ENCODE measurements around the gene CYB5R4.
A peak's percentile ranks its signal among the peaks of the same experiment; 100 is the strongest.
"Not testable (repeated sequence)": the region's sequence is repeated elsewhere in the genome, so short reads cannot be mapped to it uniquely, and the experiment has no call there.

The CYB5R4 gene

DNA sequence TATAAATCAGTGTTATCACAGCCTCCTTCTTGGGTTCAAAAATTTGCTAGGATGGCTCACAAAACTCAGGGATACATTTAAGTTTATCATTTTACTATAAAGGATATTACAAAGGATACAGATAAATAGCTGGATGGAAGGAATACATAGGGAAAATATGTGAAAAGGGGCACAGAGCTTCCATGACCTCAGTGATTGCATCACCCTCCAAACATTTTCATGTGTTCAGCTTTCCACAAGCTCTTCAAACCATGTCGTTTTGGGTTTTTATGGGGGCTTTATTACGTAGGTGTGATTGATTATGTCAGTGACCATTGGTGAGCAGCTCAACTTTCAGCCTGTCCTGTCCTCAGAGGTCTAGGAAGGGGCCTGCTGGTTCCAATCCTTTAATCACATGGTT lies 68.0 kb downstream of the CYB5R4 start:
- no peak overlapping the region for H3K4me3 ChIP-seq (ENCODE audit: low read depth, low read length)
- ChIA-PET POLR2A (no interaction called here), CTCF (interaction anchor here (0.6 kb wide), 1 partner anchor 98 kb away, joined by 3 read pairs; no protein-coding TSS in a partner anchor)
- DNase-seq (ENCODE audit: low read depth, low spot score), result no peak
- TF ChIP-seq, protein P1, sequence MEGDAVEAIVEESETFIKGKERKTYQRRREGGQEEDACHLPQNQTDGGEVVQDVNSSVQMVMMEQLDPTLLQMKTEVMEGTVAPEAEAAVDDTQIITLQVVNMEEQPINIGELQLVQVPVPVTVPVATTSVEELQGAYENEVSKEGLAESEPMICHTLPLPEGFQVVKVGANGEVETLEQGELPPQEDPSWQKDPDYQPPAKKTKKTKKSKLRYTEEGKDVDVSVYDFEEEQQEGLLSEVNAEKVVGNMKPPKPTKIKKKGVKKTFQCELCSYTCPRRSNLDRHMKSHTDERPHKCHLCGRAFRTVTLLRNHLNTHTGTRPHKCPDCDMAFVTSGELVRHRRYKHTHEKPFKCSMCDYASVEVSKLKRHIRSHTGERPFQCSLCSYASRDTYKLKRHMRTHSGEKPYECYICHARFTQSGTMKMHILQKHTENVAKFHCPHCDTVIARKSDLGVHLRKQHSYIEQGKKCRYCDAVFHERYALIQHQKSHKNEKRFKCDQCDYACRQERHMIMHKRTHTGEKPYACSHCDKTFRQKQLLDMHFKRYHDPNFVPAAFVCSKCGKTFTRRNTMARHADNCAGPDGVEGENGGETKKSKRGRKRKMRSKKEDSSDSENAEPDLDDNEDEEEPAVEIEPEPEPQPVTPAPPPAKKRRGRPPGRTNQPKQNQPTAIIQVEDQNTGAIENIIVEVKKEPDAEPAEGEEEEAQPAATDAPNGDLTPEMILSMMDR (IDR thresholded peaks at IDR 0.05; ENCODE audit: insufficient read depth, low read length, missing control alignments), result no peak

DNA sequence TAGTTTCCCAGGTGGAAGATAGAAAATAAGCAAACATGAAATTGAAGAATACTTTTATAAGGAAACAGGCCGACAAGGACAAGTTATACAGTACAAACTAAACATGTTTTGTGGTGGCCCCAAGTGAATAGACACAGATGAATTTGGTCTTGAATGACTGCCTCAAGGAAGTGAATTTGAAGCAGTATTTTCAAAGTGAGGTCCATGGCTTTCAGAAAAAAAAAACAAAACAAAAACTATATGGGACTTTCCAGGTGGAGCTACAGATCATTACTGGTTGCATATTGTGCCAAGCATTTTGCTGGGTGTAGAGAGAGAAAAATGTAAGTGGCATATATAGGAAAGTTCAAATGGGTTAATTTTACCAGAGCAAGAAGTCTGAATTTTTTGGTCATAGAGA lies 68.8 kb downstream of the CYB5R4 start:
- ChIA-PET POLR2A (no interaction called here), CTCF (no interaction called here)
- no peak overlapping the region for H3K4me3 ChIP-seq (ENCODE audit: low read depth, low read length)
- TF ChIP-seq, protein P1 (IDR thresholded peaks at IDR 0.05; ENCODE audit: insufficient read depth, low read length, missing control alignments), result no peak
- DNase-seq (ENCODE audit: low read depth, low spot score), result no peak

DNA sequence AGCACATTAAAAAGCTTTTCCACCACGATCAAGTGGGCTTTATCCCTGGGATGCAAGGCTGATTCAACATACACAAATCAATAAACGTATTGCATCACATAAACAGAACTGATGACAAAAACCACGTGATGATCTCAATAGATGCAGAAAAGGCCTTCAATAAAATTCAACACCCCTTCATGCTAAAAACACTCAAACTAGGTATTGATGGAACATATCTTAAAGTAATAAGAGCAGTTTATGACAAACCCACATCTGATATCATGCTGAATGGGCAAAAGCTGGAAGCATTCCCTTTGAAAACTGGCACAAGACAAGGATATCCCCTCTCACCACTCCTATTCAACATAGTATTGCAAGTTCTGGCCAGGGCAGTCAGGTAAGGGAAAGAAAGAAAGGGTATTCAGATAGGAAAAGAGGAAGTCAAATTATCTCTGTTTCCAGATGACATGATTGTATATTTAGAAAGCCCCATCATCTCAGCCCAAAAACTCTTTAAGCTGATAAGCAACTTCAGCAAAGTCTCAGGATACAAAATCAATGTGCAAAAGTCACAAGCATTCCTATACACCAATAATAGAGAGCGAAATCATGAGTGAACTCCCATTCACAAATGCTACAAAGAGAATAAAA lies 86.8 kb downstream of the CYB5R4 start:
- CTCF ChIA-PET, result interaction anchor here (1.1 kb wide), 1 partner anchor 62 kb away, joined by 3 read pairs; no protein-coding TSS in a partner anchor
- DNase-seq (ENCODE audit: low read depth, low spot score); H3K4me3 ChIP-seq (ENCODE audit: low read depth, low read length); POLR2A ChIA-PET: not testable (repeated sequence)

DNA sequence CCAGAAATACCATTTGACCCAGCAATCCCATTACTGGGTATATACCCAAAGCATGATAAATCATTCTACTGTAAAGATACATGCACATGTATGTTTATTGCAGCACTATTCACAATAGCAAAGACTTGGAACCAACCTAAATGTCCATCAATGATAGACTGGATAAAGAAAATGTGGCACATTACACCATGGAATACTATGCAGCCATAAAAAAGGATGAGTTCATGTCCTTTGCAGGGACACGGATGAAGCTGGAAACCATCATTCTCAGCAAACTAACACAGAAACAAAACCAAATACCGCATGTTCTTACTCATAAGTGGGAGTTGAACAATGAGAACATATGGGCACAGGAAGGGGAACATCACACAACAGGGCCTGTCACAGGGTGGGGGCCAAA lies 88.5 kb downstream of the CYB5R4 start:
- DNase-seq (ENCODE audit: low read depth, low spot score); POLR2A ChIA-PET; CTCF ChIA-PET; H3K4me3 ChIP-seq (ENCODE audit: low read depth, low read length): not testable (repeated sequence)

DNA sequence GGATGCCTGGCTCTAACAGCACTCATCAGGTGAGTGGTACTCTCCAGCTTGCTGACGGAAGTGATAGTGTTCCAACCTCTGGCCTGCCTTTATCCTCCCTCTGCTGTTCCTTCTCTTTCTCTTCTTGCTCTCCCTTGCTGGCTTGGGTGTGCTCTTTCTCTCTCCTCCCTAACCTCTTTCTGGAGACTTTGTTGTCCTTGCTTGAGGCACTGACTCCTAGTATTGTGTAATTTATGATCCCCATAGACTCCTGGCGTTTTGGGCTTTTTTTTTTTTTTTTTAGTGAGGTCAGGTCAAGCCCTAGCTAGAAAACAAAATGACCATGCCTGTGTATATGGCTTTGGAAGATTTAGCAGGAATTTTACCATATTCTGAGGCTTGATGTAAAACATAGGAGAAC lies 89.4 kb downstream of the CYB5R4 start:
- no peak overlapping the region for H3K4me3 ChIP-seq (ENCODE audit: low read depth, low read length)
- CTCF ChIA-PET, result no interaction called here
- POLR2A ChIA-PET, result no interaction called here
- TF ChIP-seq, protein P1 (IDR thresholded peaks at IDR 0.05; ENCODE audit: insufficient read depth, low read length, missing control alignments), result no peak
- no peak for DNase-seq (ENCODE audit: low read depth, low spot score)

DNA sequence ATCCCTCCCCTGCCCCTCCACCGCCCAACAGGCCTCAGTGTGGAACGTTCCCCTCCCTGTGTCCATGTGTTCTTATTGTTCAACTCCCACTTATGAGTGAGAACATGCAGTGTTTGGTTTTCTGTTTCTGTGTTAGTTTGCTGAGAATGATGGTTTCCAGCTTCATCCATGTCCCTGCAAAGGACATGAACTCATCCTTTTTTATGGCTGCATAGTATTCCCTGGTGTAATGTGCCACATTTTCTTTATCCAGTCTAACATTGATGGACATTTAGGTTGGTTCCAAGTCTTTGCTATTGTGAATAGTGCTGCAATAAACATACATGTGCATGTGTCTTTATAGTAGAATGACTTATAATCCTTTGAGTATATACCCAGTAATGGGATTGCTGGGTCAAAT lies 91.9 kb downstream of the CYB5R4 start:
- DNase-seq (ENCODE audit: low read depth, low spot score); H3K4me3 ChIP-seq (ENCODE audit: low read depth, low read length); POLR2A ChIA-PET; CTCF ChIA-PET: not testable (repeated sequence)

DNA sequence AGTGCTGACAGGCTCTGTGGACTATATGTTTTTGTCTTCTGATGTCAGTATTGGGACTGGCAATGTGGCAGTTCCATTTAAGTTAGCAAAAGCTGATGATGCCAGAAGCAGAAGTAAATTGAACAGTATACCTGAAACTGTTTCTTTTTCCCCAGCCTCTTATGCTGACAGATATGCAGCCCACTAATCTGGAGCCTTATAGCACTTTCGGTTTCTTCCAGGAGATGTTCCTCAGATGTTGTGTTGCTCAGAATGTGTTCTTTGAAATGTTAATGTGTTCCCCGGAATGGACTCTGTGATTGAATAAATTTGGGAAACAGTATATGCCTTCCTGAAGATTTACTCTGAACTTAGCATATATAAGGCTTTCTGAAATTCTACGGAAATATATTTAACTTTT lies 93.3 kb downstream of the CYB5R4 start:
- TF ChIP-seq, protein P1 (IDR thresholded peaks at IDR 0.05; ENCODE audit: insufficient read depth, low read length, missing control alignments), result no peak
- POLR2A ChIA-PET, result no interaction called here
- CTCF ChIA-PET, result no interaction called here

DNA sequence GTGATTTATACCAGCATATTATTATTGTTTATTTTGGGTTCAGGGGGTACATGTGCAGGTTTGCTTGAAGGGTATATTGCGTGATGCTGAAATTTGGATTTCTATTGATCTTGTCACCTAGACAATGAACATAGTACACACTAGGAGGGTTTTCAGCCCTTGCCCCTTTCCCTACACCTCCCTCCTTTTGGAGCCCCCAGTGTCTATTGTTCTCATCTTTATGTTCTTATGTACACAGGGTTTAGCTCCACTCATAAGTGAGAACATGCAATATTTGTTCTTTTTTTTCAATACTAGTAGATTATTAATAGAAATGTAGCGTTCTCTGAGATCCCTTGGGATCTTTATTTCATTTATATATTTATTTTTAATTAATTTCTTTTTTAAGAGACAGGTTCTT lies 94.9 kb downstream of the CYB5R4 start:
- ChIA-PET POLR2A (no interaction called here), CTCF (no interaction called here)
- no peak overlapping the region for H3K4me3 ChIP-seq (ENCODE audit: low read depth, low read length)
- DNase-seq (ENCODE audit: low read depth, low spot score), result no peak
- TF ChIP-seq, protein P1 (IDR thresholded peaks at IDR 0.05; ENCODE audit: insufficient read depth, low read length, missing control alignments), result no peak

More for the DNA sequence above, 93.3 kb downstream of the CYB5R4 start:
- DNase-seq (ENCODE audit: low read depth, low spot score), result no peak
- peak overlapping the region; percentile 32; the same call in 1 of the 2 replicates for H3K4me3 ChIP-seq (ENCODE audit: low read depth, low read length)

All from AG04449 (cell line).